ENCODE data around the gene RPS6KA4. TPM values are rescaled to one million over a fixed set of nuclear protein-coding genes. Genes with fewer than 3 reads are reported as not detected.

RPS6KA4 gene
- total and polyA plus RNA-seq, 7 donors = 14.4 to 48.4 (median 17.9) TPM

DNA sequence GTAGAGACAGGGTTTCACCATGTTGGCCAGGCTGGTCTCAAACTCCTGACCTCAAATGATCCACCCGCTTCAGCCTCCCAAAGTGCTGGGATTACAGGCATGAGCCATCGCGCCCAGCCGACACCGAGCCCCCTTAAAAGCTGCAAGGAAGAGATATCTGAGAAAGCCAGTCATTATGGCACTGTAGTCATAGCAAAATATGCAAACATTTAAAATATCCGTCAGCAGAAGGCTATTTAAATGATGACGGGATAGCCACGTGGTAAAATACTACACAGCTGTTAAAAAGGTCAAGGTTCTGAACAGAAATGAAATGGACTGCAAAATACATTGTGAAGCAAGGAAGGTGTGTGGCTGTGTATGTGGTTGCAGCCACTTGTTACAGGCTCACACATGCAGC, 25.4 kb upstream of the RPS6KA4 start:
- no peak for TF ChIP-seq EP300 (IDR thresholded peaks at IDR 0.05)
- TF ChIP-seq POLR2AphosphoS5 (IDR thresholded peaks at IDR 0.05) = no peak
- no peak for TF ChIP-seq POLR2A (IDR thresholded peaks at IDR 0.05)
- TF ChIP-seq, protein P1, sequence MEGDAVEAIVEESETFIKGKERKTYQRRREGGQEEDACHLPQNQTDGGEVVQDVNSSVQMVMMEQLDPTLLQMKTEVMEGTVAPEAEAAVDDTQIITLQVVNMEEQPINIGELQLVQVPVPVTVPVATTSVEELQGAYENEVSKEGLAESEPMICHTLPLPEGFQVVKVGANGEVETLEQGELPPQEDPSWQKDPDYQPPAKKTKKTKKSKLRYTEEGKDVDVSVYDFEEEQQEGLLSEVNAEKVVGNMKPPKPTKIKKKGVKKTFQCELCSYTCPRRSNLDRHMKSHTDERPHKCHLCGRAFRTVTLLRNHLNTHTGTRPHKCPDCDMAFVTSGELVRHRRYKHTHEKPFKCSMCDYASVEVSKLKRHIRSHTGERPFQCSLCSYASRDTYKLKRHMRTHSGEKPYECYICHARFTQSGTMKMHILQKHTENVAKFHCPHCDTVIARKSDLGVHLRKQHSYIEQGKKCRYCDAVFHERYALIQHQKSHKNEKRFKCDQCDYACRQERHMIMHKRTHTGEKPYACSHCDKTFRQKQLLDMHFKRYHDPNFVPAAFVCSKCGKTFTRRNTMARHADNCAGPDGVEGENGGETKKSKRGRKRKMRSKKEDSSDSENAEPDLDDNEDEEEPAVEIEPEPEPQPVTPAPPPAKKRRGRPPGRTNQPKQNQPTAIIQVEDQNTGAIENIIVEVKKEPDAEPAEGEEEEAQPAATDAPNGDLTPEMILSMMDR (IDR thresholded peaks at IDR 0.05) = no peak
- Histone ChIP-seq H3K4me1 (peaks cover 0 to 9% (median 3%) of the 10 kb centered on the region in 4 donors), H3K36me3 (no peaks in the 10 kb centered on the region), H3K27me3 (no peaks in the 10 kb centered on the region), H3K27ac (no peak overlapping the region), H3K4me3 (no peak overlapping the region), H3K9me3 (no peaks in the 10 kb centered on the region)
- no peak for DNase-seq
- WGBS, 2 donors = 84 to 91% methylated on average over 8 of the region's 8 CpGs
- intact Hi-C loops (cut with DNase I) = no loop called here

DNA sequence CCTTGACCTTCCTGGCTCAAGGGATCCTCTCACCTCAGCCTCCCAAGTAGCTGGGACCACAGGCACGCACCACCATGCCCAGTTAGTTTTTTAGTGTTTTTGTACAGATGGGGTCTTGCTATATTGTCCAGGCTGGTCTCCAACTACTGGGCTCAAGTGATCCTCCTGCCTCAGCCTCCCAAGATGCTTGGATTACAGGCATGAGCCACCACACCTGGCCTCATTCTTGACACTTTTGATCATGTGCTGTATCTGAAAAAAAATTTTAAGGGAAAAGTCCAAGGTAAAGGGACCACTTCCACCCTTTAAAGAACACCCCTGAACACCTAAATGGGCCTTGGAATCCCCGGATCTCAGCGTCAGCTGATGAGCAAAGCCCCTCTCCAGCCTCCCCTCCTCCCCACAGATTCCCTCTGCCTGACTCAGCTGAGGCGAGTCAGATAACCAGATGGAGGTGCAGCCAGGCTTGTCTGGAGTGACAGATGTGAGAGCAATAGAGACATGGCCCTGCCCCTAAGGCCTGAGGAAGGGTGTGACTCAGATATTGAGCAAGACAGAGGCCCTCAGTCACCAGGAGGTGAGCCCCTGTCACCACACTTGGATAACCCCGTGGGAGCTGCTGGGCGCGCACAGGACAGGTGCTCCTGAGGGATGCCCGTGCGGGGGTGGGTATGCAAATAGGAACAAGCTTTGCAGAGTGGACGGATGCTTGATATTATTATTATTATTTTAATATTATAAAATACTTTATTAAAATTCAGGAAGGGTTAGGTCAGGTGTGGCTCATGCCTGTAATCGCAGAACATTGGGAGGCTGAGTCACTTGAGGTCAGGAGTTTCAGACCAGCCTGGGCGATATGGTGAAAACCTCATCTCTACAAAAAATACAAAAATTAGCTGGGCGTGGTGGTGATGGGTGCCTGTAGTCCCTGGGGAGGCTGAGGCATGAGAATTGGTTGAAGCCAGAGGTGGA, 23.9 kb upstream of the RPS6KA4 start:
- Histone ChIP-seq H3K27me3 (no peaks in the 10 kb centered on the region), H3K27ac (no peak overlapping the region), H3K4me3 (no peak overlapping the region), H3K4me1 (peaks cover 0 to 9% (median 3%) of the 10 kb centered on the region in 4 donors), H3K36me3 (no peaks in the 10 kb centered on the region), H3K9me3 (no peaks in the 10 kb centered on the region)
- WGBS, 2 donors = 25 to 43% methylated on average over 13 of the region's 13 CpGs
- no peak for TF ChIP-seq POLR2AphosphoS5 (IDR thresholded peaks at IDR 0.05)
- TF ChIP-seq EP300 (IDR thresholded peaks at IDR 0.05) = no peak
- no peak for TF ChIP-seq POLR2A (IDR thresholded peaks at IDR 0.05)
- TF ChIP-seq, protein P1 (IDR thresholded peaks at IDR 0.05) = no peak
- intact Hi-C loops (cut with DNase I) = no loop called here
- no peak for DNase-seq

DNA sequence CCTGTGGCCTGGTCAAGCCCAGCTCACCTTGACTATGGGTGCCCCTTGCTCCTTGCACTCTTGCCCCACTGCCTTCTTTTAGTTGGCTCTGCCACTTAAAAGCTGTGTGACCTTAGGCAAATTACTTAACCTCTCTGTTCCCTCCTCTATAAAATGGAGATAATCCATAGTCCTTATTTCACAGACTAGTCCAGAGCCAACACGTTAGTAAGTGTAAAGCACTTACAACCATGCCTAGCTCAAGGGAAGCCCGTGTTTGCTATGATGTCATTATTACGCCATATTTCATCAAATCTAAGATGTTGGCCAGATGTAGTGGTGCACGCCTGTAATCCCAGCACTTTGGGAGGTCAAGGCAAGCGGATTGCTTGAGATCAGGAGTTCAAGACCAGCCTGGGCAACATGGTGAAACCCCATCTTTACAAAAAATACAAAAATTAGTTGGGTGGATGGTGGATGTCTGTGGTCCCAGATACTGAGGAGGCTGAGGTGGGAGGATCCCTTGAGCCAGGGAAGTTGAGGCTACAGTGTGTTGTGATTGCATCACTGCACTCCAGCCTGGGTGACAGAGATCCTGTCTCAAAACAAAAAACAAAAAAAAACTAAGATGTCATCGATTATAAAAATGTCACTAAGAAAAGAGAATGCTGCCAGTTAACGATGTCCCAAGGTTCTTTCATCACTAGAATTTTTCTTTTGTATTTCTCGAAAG, 21.3 kb upstream of the RPS6KA4 start:
- Histone ChIP-seq H3K27me3 (no peaks in the 10 kb centered on the region), H3K36me3 (no peaks in the 10 kb centered on the region), H3K9me3 (no peaks in the 10 kb centered on the region), H3K4me3 (no peak overlapping the region), H3K4me1 (peaks cover 0 to 18% (median 8%) of the 10 kb centered on the region in 4 donors), H3K27ac (no peak overlapping the region)
- no peak for DNase-seq
- TF ChIP-seq POLR2A (IDR thresholded peaks at IDR 0.05) (no peak), EP300 (IDR thresholded peaks at IDR 0.05) (no peak), POLR2AphosphoS5 (IDR thresholded peaks at IDR 0.05) (no peak)
- TF ChIP-seq, protein P1 (IDR thresholded peaks at IDR 0.05) = no peak
- 76 to 84% methylated on average over 8 of the region's 8 CpGs for WGBS, 2 donors
- intact Hi-C loops (cut with DNase I) = no loop called here

- no peak for TF ChIP-seq EP300 (IDR thresholded peaks at IDR 0.05)
- no peak for TF ChIP-seq POLR2AphosphoS5 (IDR thresholded peaks at IDR 0.05)
- TF ChIP-seq, protein P1 (IDR thresholded peaks at IDR 0.05) = no peak
- TF ChIP-seq POLR2A (IDR thresholded peaks at IDR 0.05) = no peak
- WGBS, 2 donors = 63 to 82% methylated on average over 8 of the region's 8 CpGs
- no peak for DNase-seq
- Histone ChIP-seq H3K27me3 (no peaks in the 10 kb centered on the region), H3K4me3 (no peak overlapping the region), H3K9me3 (no peaks in the 10 kb centered on the region), H3K4me1 (peaks cover 0 to 24% (median 12%) of the 10 kb centered on the region in 4 donors), H3K36me3 (no peaks in the 10 kb centered on the region), H3K27ac (no peak overlapping the region)
- intact Hi-C loops (cut with DNase I) = no loop called here
Measured at GRCh38 chr11:64338716-64339115, 20.2 kb upstream of the RPS6KA4 start.

All from sigmoid colon (tissue), 7 donors.